Ascending aorta (tissue), 2 donors: Measurements from ENCODE around the gene RNF152. TPM values are rescaled to one million over a fixed set of nuclear protein-coding genes. Genes with fewer than 3 reads are reported as not detected.

Source experiments
- DNase-seq, 2 donors: peaks; one replicate each; pipeline ENCODE4 v3.0.0-alpha.2; 2019; ENCODE audit warnings: low spot score in 2 of 2
- H3K27ac ChIP-seq, 2 donors: fragments of 200-600 bp; sonication (generic); one replicate each; pipeline ENCODE4 v1.5.1; 2016 to 2017; ENCODE audit warnings: mild to moderate bottlenecking in 1 of 2
- H3K27me3 ChIP-seq: fragments of 200-600 bp; sonication (generic); one replicate; pipeline ENCODE4 v1.5.1; 2017
- H3K36me3 ChIP-seq, 2 donors: fragments of 200-600 bp; sonication (generic); one replicate each; pipeline ENCODE4 v1.5.1; 2016
- H3K4me1 ChIP-seq, 2 donors: fragments of 200-600 bp; sonication (generic); one replicate each; pipeline ENCODE4 v1.5.1; 2016 to 2017; ENCODE audit warnings: mild to moderate bottlenecking in 1 of 2
- H3K4me3 ChIP-seq, 2 donors: fragments of 200-600 bp; sonication (generic); one replicate each; pipeline ENCODE4 v1.5.1; 2016 to 2017; ENCODE audit warnings: mild to moderate bottlenecking in 1 of 2
- H3K9me3 ChIP-seq, 2 donors: fragments of 200-600 bp; sonication (generic); one replicate each; pipeline ENCODE4 v1.5.1; 2016
- intact Hi-C: fragments of 100-400 bp; cut with DNase I; formaldehyde crosslinking; loops from one replicate; pipeline ENCODE4 v1.15.1; 2023
- total RNA-seq: library from RNA; depleted of rRNA; stranded (reverse); fragments of >200 nt; gene quantifications from one replicate; pipeline ENCODE4 v1.1.0, GENCODE V29; 2016
- TF ChIP-seq, protein P1 (sequence below), 3 experiments: fragments of 200-600 bp in 2 of 3; fragments of 450-650 bp in 1 of 3; sonication (generic) in 2 of 3; IDR thresholded peaks; one replicate each; pipeline ENCODE4 v1.5.1; 2016 to 2019; ENCODE audit warnings: antibody characterized with exemption in 3 of 3, mild to moderate bottlenecking in 1 of 3, moderate library complexity in 1 of 3

RNF152 gene
- total RNA-seq, 1 donor from 2014 or later = 9.6 TPM

DNA sequence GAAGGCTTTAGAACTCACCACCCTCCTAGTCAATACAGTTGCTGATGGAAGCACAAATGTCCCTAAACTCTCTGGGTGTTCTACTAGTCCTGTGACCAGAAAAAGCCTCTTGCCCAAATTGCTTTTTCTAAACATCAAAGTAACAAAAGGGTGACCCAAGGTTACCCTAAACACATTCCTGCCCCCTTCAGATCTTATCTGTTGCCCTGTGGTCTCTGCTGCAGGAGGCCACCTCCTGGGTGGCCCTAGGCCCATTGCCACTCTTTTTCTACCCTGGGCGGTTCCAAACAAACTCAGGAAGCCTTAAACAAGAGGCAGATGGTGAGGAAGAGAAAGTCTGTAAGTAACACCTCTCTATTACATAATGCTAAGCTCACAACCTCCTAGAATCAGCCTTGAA, 3.3 kb downstream of the RNF152 start:
- no peaks in the 10 kb centered on the region for H3K9me3 ChIP-seq
- DNase-seq = no peak
- H3K36me3 ChIP-seq = no peaks in the 10 kb centered on the region
- H3K27me3 ChIP-seq = no peaks in the 10 kb centered on the region
- peaks cover 0 to 5% of the 10 kb centered on the region in 2 donors for H3K4me1 ChIP-seq
- TF ChIP-seq, protein P1, sequence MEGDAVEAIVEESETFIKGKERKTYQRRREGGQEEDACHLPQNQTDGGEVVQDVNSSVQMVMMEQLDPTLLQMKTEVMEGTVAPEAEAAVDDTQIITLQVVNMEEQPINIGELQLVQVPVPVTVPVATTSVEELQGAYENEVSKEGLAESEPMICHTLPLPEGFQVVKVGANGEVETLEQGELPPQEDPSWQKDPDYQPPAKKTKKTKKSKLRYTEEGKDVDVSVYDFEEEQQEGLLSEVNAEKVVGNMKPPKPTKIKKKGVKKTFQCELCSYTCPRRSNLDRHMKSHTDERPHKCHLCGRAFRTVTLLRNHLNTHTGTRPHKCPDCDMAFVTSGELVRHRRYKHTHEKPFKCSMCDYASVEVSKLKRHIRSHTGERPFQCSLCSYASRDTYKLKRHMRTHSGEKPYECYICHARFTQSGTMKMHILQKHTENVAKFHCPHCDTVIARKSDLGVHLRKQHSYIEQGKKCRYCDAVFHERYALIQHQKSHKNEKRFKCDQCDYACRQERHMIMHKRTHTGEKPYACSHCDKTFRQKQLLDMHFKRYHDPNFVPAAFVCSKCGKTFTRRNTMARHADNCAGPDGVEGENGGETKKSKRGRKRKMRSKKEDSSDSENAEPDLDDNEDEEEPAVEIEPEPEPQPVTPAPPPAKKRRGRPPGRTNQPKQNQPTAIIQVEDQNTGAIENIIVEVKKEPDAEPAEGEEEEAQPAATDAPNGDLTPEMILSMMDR (IDR thresholded peaks at IDR 0.05) = no peak
- H3K4me3 ChIP-seq = no peak overlapping the region
- no peak overlapping the region for H3K27ac ChIP-seq
- intact Hi-C loops = no loop called here

DNA sequence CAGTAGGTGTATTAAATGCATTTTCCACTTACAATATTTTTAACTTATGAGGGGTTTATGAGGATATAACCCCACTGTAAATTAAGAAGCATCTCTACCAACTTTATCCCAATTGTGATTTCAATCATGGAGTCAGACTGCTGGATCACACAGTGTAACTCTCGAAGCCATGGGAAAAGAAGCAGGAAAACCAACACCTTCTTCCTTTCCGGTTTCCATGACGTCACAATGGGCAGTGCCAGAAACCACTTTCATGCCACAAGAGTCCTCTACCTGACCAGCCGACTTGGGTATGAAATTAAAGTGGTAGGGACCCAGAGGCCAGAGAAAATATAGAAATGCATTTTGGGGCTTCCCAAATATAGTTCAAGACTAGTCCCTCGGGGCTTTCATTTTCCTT, 4.2 kb downstream of the RNF152 start:
- intact Hi-C loops = no loop called here
- TF ChIP-seq, protein P1 (IDR thresholded peaks at IDR 0.05) = no peak
- Histone ChIP-seq H3K9me3 (no peaks in the 10 kb centered on the region), H3K4me1 (peaks cover 0 to 5% of the 10 kb centered on the region in 2 donors), H3K4me3 (no peak overlapping the region), H3K27ac (no peak overlapping the region), H3K27me3 (no peaks in the 10 kb centered on the region), H3K36me3 (no peaks in the 10 kb centered on the region)
- DNase-seq = no peak

DNA sequence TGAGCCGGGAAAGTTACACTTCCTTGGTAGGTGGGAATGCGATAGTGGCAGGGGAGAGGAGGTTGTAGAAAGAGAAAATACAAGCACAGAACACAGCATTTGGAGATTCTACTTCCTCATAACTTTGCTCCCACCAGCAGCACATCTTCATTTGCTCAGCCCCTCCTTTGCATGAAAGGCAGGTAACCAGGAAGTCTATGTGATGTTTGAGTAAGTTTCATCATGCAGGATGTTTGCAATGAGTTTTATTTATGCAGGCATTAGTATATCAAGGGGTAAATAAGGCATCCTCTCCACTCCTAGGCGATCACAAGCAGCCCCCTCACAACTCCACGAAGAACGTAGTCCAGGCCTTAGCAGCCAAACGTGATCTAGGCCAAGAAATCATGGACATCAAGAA, 5.0 kb downstream of the RNF152 start:
- H3K27ac ChIP-seq = no peak overlapping the region
- no peak overlapping the region for H3K4me3 ChIP-seq

DNA sequence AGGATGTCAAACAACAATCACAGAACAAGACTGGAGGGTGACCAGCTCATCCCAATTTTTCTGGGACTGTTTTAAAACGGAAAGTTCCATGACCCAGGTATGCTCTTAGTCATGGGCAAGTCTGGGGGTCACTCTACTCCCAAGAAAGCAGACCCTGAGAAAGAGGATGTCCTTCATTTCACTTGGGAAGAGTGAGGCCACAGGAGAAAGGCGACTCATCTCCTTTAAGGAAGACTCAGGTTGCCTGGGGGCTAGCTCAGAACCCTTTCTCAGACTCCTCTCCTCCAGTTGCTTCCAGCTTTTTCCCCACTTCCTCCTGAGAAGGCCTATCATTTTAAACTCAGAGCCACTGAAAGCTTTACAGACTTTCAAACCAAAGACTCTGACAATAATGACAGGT, 9.3 kb downstream of the RNF152 start:
- no peaks in the 10 kb centered on the region for H3K27me3 ChIP-seq
- TF ChIP-seq, protein P1 (IDR thresholded peaks at IDR 0.05) = no peak
- no peak overlapping the region for H3K4me3 ChIP-seq
- H3K36me3 ChIP-seq = no peaks in the 10 kb centered on the region
- no peak for DNase-seq
- no peaks in the 10 kb centered on the region for H3K4me1 ChIP-seq
- no peaks in the 10 kb centered on the region for H3K9me3 ChIP-seq
- H3K27ac ChIP-seq = no peak overlapping the region
- intact Hi-C loops = no loop called here

More for the DNA sequence above, 5.0 kb downstream of the RNF152 start:
- H3K4me1 ChIP-seq = peaks cover 0 to 5% of the 10 kb centered on the region in 2 donors
- TF ChIP-seq, protein P1 (IDR thresholded peaks at IDR 0.05) = no peak
- intact Hi-C loops = no loop called here
- no peak for DNase-seq
- H3K9me3 ChIP-seq = no peaks in the 10 kb centered on the region
- no peaks in the 10 kb centered on the region for H3K36me3 ChIP-seq
- H3K27me3 ChIP-seq = no peaks in the 10 kb centered on the region

DNA sequence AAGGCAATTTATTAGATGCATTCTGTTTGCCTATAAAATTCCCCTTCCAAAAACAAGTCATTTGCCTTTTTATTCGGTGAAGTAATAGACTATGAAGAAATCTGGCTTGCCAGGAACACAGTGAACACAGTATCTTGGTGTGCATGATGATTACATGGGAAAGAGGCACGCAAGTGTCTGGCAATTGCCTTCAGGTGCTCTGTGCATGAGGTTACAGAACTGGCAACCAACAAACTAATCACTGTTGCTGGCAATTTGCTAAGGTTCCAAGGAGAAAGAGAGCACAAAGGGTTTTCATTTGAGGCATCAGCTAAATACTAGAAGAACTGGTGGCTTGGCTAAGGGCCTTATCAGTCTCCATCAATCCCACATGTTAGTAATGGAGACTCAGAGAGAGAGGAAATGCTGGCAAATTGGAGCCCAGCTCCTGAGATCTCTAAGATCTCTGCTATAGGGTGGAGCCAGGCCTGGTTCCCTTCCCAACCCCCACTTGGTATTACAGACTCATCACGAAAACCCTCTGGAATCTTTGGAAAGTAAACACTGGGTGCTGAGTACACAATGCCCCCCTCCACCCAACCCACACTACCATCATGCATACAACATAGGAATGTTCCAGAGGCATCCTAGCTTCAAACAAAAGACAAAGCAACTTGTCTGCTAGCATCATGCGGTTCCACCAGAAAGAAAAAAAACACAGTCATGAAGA, 10.4 kb downstream of the RNF152 start:
- Histone ChIP-seq H3K4me1 (no peaks in the 10 kb centered on the region), H3K36me3 (no peaks in the 10 kb centered on the region), H3K4me3 (no peak overlapping the region), H3K9me3 (no peaks in the 10 kb centered on the region), H3K27me3 (no peaks in the 10 kb centered on the region), H3K27ac (no peak overlapping the region)
- no peak for DNase-seq
- TF ChIP-seq, protein P1 (IDR thresholded peaks at IDR 0.05) = no peak
- intact Hi-C loops = no loop called here
